Body of pancreas (tissue), 4 donors: ENCODE results near the gene CDH11.

ENCODE experiments used
- CTCF ChIP-seq, 7 experiments: fragments of 450-650 bp in 4 of 7; fragments of 200-600 bp in 3 of 7; sonication (generic) in 3 of 7; IDR thresholded peaks; one replicate each; pipeline ENCODE4 v1.5.1; 2016 to 2019; ENCODE audit warnings: antibody characterized with exemption in 7 of 7
- POLR2A ChIP-seq, 3 donors: fragments of 450-650 bp; IDR thresholded peaks; one replicate each; pipeline ENCODE4 v1.6.1; 2016; ENCODE audit warnings: antibody characterized with exemption in 3 of 3, mild to moderate bottlenecking in 2 of 3

- TF ChIP-seq CTCF (IDR thresholded peaks at IDR 0.05): no peak
- TF ChIP-seq POLR2A (IDR thresholded peaks at IDR 0.05): no peak
These were observed 42.3 kb downstream of the CDH11 start for GRCh38 chr16:65079549-65079948.
